H9 (cell line): ENCODE data around the gene VPS35L. TPM values are rescaled to one million over a fixed set of nuclear protein-coding genes. Genes with fewer than 3 reads are reported as not detected.
A peak's percentile ranks its signal among the peaks of the same experiment; 100 is the strongest.

Experiments used
- DNase-seq: peaks from one replicate; pipeline ENCODE4 v3.0.0-alpha.2; 2017
- H2AFZ ChIP-seq: one replicate; pipeline ENCODE4 v1.6.1; 2013; ENCODE audit warnings: mild to moderate bottlenecking, low read length, control low read depth, moderate library complexity
- H2AK5ac ChIP-seq: 2 replicates; pipeline ENCODE4 v1.6.1; 2013; ENCODE audit warnings: low read length, control low read depth, mixed read lengths; ENCODE audit not compliant: insufficient read length
- H2BK120ac ChIP-seq: one replicate; pipeline ENCODE4 v1.6.1; 2013; ENCODE audit warnings: low read depth, mild to moderate bottlenecking, low read length, control low read depth, inconsistent platforms; ENCODE audit not compliant: poor library complexity, severe bottlenecking
- H2BK12ac ChIP-seq: 2 replicates; pipeline ENCODE4 v1.6.1; 2013; ENCODE audit warnings: low read length, control low read depth, mixed read lengths, low read depth; ENCODE audit not compliant: insufficient read length
- H2BK15ac ChIP-seq: 2 replicates; pipeline ENCODE4 v1.6.1; 2013; ENCODE audit warnings: low read depth, low read length, control low read depth
- H2BK20ac ChIP-seq: one replicate; pipeline ENCODE4 v1.6.1; 2013; ENCODE audit warnings: low read depth, mild to moderate bottlenecking, low read length, control low read depth, inconsistent platforms; ENCODE audit not compliant: poor library complexity, severe bottlenecking
- H2BK5ac ChIP-seq: 2 replicates; pipeline ENCODE4 v1.6.1; 2013; ENCODE audit warnings: low read length, control low read depth, mixed read lengths; ENCODE audit not compliant: insufficient read length
- H3K14ac ChIP-seq: 2 replicates; pipeline ENCODE4 v1.6.1; 2013; ENCODE audit warnings: low read length, control low read depth; ENCODE audit not compliant: insufficient read depth
- H3K18ac ChIP-seq: 2 replicates; pipeline ENCODE4 v1.6.1; 2013; ENCODE audit warnings: low read depth, mild to moderate bottlenecking, mixed read lengths, low read length, control low read depth; ENCODE audit not compliant: insufficient read length
- H3K23ac ChIP-seq: 2 replicates; pipeline ENCODE4 v1.6.1; 2013; ENCODE audit warnings: low read length, control low read depth, mixed read lengths, low read depth; ENCODE audit not compliant: insufficient read length
- H3K23me2 ChIP-seq: 2 replicates; pipeline ENCODE4 v1.6.1; 2013; ENCODE audit warnings: low read depth, mild to moderate bottlenecking, mixed read lengths, low read length, control low read depth; ENCODE audit not compliant: insufficient read length, poor library complexity, severe bottlenecking
- H3K27ac ChIP-seq: 2 replicates; pipeline ENCODE4 v1.5.1; 2013; ENCODE audit warnings: low read length, control low read depth, mixed read lengths, low read depth; ENCODE audit not compliant: insufficient read length
- H3K27me3 ChIP-seq: 2 replicates; pipeline ENCODE4 v1.6.1; 2013; ENCODE audit warnings: low read length, control low read depth, inconsistent platforms; ENCODE audit not compliant: insufficient read depth
- H3K4ac ChIP-seq: 2 replicates; pipeline ENCODE4 v1.6.1; 2013; ENCODE audit warnings: low read depth, mild to moderate bottlenecking, control low read depth, inconsistent platforms, low read length, moderate library complexity
- H3K4me1 ChIP-seq: 2 replicates; pipeline ENCODE4 v1.6.1; 2013; ENCODE audit warnings: low read length, control low read depth, inconsistent platforms; ENCODE audit not compliant: insufficient read depth
- H3K4me2 ChIP-seq: 2 replicates; pipeline ENCODE4 v1.6.1; 2013; ENCODE audit warnings: low read length, control low read depth, mixed read lengths; ENCODE audit not compliant: insufficient read length, insufficient read depth
- H3K56ac ChIP-seq: 2 replicates; pipeline ENCODE4 v1.6.1; 2013; ENCODE audit warnings: low read depth, mild to moderate bottlenecking, mixed read lengths, low read length, control low read depth; ENCODE audit not compliant: insufficient read length
- H3K79me1 ChIP-seq: 2 replicates; pipeline ENCODE4 v1.6.1; 2013; ENCODE audit warnings: low read depth, mild to moderate bottlenecking, moderate library complexity, low read length, control low read depth, inconsistent platforms; ENCODE audit not compliant: insufficient read depth, poor library complexity, severe bottlenecking
- H3K79me2 ChIP-seq: 2 replicates; pipeline ENCODE4 v1.6.1; 2013; ENCODE audit warnings: low read length, control low read depth, inconsistent platforms; ENCODE audit not compliant: insufficient read depth
- H3K9ac ChIP-seq: 2 replicates; pipeline ENCODE4 v1.6.1; 2013; ENCODE audit warnings: low read length, control low read depth, mixed read lengths; ENCODE audit not compliant: insufficient read length; ENCODE audit errors: extremely low read depth
- H3K9me3 ChIP-seq: one replicate; pipeline ENCODE4 v1.6.1; 2013; ENCODE audit warnings: low read depth, low read length, inconsistent platforms; ENCODE audit not compliant: control insufficient read depth
- H3T11ph ChIP-seq: one replicate; pipeline ENCODE4 v1.6.1; 2013; ENCODE audit warnings: mild to moderate bottlenecking, low read length, control low read depth, inconsistent platforms
- H4K20me1 ChIP-seq: one replicate; pipeline ENCODE4 v1.6.1; 2013; ENCODE audit not compliant: control insufficient read depth, insufficient read length, insufficient read depth
- H4K5ac ChIP-seq: 2 replicates; pipeline ENCODE4 v1.6.1; 2013; ENCODE audit warnings: low read depth, mild to moderate bottlenecking, mixed read lengths, low read length, control low read depth; ENCODE audit not compliant: insufficient read length
- H4K8ac ChIP-seq: replicated peaks from 2 replicates; pipeline ENCODE4 v1.6.1; 2013; ENCODE audit warnings: low read length, control low read depth, mixed read lengths, low read depth; ENCODE audit not compliant: insufficient read length
- H4K91ac ChIP-seq: 2 replicates; pipeline ENCODE4 v1.6.1; 2013; ENCODE audit warnings: low read depth, mild to moderate bottlenecking, moderate library complexity, mixed read lengths, low read length, control low read depth; ENCODE audit not compliant: insufficient read length
- H3K27ac Mint-ChIP-seq, 3 experiments: 2 replicates in 2 of 3; 3 replicates in 1 of 3; pipeline ENCODE4 v1.8.0; 2020 to 2021; ENCODE audit warnings: mixed read lengths in 3 of 3, mild to moderate bottlenecking in 1 of 3, moderate library complexity in 1 of 3
- H3K27me3 Mint-ChIP-seq: 2 replicates; pipeline ENCODE4 v1.8.0; 2021; ENCODE audit warnings: low read depth, mild to moderate bottlenecking, moderate library complexity, mixed read lengths
- H3K36me3 Mint-ChIP-seq, 3 experiments: 2 replicates in 2 of 3; 3 replicates in 1 of 3; pipeline ENCODE4 v1.8.0; 2020 to 2021; ENCODE audit warnings: low read depth in 3 of 3, mixed read lengths in 3 of 3; ENCODE audit not compliant: insufficient read depth in 1 of 3
- H3K4me1 Mint-ChIP-seq, 2 experiments: 2 replicates each; pipeline ENCODE4 v1.8.0; 2020; ENCODE audit warnings: mixed read lengths in 2 of 2
- H3K4me3 Mint-ChIP-seq, 2 experiments: 2 replicates in 1 of 2; 3 replicates in 1 of 2; pipeline ENCODE4 v1.8.0; 2020 to 2021; ENCODE audit warnings: mild to moderate bottlenecking in 2 of 2, mixed read lengths in 2 of 2, moderate library complexity in 1 of 2
- H3K9me3 Mint-ChIP-seq, 2 experiments: 2 replicates in 1 of 2; 3 replicates in 1 of 2; pipeline ENCODE4 v1.8.0; 2020; ENCODE audit warnings: mild to moderate bottlenecking in 2 of 2, mixed read lengths in 2 of 2, moderate library complexity in 1 of 2
- WGBS: extraction: QIAGEN DNeasy Blood & Tissue Kit; methylation state at CpG from one replicate; pipeline ENCODE4 v1.1.7; 2013; ENCODE audit warnings: missing lambda C conversion rate, low lambda C conversion rate, mixed read lengths; ENCODE audit not compliant: insufficient read length; ENCODE audit errors: extremely low coverage; 5-methylcytosine and 5-hydroxymethylcytosine counted together
- total RNA-seq: library from RNA; stranded (reverse); gene quantifications from 2 replicates; pipeline ENCODE4 v1.2.1, GENCODE V29; 2021
- TF ChIP-seq, protein P1 (sequence below): fragments of 200-600 bp; sonication (generic); conservative IDR thresholded peaks from 3 replicates; pipeline ENCODE4 v1.8.0; 2021; ENCODE audit warnings: antibody characterized with exemption, mild to moderate bottlenecking

Gene VPS35L
- total RNA-seq, 1 experiment from 2014 or later: 58.4 TPM

GRCh38 chr16:19733551-19733950 is 178.0 kb downstream of the VPS35L start:
- H3K27me3 ChIP-seq: no peaks in the 10 kb centered on the region
- no peak overlapping the region for H3K4ac ChIP-seq
- no peak overlapping the region for H2AK5ac ChIP-seq
- no peak for DNase-seq
- no peaks in the 10 kb centered on the region for H3K23me2 ChIP-seq
- H3K14ac ChIP-seq: no peak overlapping the region
- H4K91ac ChIP-seq: no peak overlapping the region
- no CpG with 5 or more reads among the region's 6 CpGs for WGBS
- no peak overlapping the region for H2AFZ ChIP-seq
- no peak overlapping the region for H3K18ac ChIP-seq
- no peaks in the 10 kb centered on the region for H4K20me1 ChIP-seq
- H3K4me1 ChIP-seq: no peaks in the 10 kb centered on the region
- H2BK20ac ChIP-seq: no peak overlapping the region
- H2BK120ac ChIP-seq: no peak overlapping the region
- Mint-ChIP-seq H3K9me3 (no peaks in the 10 kb centered on the region), H3K4me1 (peaks cover 11% of the 10 kb centered on the region in 2 experiments), H3K4me3 (no peak overlapping the region), H3K36me3 (peaks cover 3 to 19% (median 18%) of the 10 kb centered on the region in 3 experiments; a peak in 5 of 7 replicates), H3K27me3 (no peaks in the 10 kb centered on the region), H3K27ac (peak overlapping the region in 1 of 3 experiments; percentile 34; a peak in 2 of 7 replicates)
- H3K23ac ChIP-seq: no peak overlapping the region
- H3T11ph ChIP-seq: no peak overlapping the region
- no peak overlapping the region for H3K27ac ChIP-seq
- no peak overlapping the region for H3K9ac ChIP-seq
- H4K5ac ChIP-seq: no peak overlapping the region
- H2BK12ac ChIP-seq: no peak overlapping the region
- H3K4me2 ChIP-seq: no peak overlapping the region
- H2BK5ac ChIP-seq: no peak overlapping the region
- no peaks in the 10 kb centered on the region for H3K79me1 ChIP-seq
- H4K8ac ChIP-seq: no peak overlapping the region
- H3K9me3 ChIP-seq: no peaks in the 10 kb centered on the region
- no peak overlapping the region for H3K56ac ChIP-seq
- no peaks in the 10 kb centered on the region for H3K79me2 ChIP-seq
- no peak overlapping the region for H2BK15ac ChIP-seq
- TF ChIP-seq, protein P1, sequence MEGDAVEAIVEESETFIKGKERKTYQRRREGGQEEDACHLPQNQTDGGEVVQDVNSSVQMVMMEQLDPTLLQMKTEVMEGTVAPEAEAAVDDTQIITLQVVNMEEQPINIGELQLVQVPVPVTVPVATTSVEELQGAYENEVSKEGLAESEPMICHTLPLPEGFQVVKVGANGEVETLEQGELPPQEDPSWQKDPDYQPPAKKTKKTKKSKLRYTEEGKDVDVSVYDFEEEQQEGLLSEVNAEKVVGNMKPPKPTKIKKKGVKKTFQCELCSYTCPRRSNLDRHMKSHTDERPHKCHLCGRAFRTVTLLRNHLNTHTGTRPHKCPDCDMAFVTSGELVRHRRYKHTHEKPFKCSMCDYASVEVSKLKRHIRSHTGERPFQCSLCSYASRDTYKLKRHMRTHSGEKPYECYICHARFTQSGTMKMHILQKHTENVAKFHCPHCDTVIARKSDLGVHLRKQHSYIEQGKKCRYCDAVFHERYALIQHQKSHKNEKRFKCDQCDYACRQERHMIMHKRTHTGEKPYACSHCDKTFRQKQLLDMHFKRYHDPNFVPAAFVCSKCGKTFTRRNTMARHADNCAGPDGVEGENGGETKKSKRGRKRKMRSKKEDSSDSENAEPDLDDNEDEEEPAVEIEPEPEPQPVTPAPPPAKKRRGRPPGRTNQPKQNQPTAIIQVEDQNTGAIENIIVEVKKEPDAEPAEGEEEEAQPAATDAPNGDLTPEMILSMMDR: no peak
